ENCODE results near the gene YBX3. TPM values are rescaled to one million over a fixed set of nuclear protein-coding genes. Genes with fewer than 3 reads are reported as not detected.

YBX3 gene
- polyA plus RNA-seq, 1 of the 3 experiments (the other 2 are of a cell fraction) = 22.4 TPM

DNA sequence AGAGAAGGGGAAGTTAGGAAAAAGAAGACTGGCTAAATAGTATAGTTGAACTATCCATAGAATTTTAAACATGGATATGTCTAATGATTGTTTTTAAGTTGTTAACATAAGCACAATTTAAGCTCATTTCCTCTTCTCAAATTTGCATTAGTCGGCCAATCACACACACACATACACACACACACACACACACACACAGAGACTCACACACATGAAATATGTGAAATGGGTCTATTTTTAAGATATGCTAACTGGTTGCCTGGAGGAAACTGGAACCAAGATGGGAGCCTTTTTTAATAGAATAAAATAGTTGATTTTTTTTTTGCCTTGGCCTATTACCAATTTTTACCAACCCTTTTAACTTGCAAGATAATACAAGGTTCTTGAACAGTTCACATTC is 25.3 kb downstream of the YBX3 start:
- no peaks in the 10 kb centered on the region for H3K79me2 ChIP-seq (ENCODE audit: insufficient read depth)
- CTCF ChIA-PET = interaction anchor here (0.7 kb wide), 1 partner anchor 11 kb away, joined by 3 read pairs; no protein-coding TSS in a partner anchor
- 30% methylated on average over 1 of the region's 1 CpG for whole genome bisulfite sequencing (ENCODE audit: low lambda C conversion rate)
- no peak overlapping the region for H3K4me3 ChIP-seq (ENCODE audit: low read depth in 2 of 2, low read length in 1 of 2)
- no peaks in the 10 kb centered on the region for H3F3A ChIP-seq (replicated peaks; ENCODE audit: insufficient read depth)
- DNase-seq = no peak
- TF ChIP-seq EP300 (IDR thresholded peaks at IDR 0.05; ENCODE audit: borderline replicate concordance in 1 of 2, low read depth in 1 of 2, low read length in 1 of 2) = no peak
- TF ChIP-seq, protein P1, sequence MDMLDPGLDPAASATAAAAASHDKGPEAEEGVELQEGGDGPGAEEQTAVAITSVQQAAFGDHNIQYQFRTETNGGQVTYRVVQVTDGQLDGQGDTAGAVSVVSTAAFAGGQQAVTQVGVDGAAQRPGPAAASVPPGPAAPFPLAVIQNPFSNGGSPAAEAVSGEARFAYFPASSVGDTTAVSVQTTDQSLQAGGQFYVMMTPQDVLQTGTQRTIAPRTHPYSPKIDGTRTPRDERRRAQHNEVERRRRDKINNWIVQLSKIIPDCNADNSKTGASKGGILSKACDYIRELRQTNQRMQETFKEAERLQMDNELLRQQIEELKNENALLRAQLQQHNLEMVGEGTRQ (IDR thresholded peaks at IDR 0.05; ENCODE audit: borderline replicate concordance, low read depth, low read length) = no peak
- no peak for TF ChIP-seq NRF1 (IDR thresholded peaks at IDR 0.05; ENCODE audit: low read depth, low read length)
- TF ChIP-seq GABPA (IDR thresholded peaks at IDR 0.05; ENCODE audit: low read depth) = no peak
- TF ChIP-seq GATA2 (CRISPR knock-in tag; IDR thresholded peaks at IDR 0.05) = no peak
- TF ChIP-seq, protein P2, sequence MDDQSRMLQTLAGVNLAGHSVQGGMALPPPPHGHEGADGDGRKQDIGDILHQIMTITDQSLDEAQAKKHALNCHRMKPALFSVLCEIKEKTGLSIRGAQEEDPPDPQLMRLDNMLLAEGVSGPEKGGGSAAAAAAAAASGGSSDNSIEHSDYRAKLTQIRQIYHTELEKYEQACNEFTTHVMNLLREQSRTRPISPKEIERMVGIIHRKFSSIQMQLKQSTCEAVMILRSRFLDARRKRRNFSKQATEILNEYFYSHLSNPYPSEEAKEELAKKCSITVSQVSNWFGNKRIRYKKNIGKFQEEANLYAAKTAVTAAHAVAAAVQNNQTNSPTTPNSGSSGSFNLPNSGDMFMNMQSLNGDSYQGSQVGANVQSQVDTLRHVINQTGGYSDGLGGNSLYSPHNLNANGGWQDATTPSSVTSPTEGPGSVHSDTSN (IDR thresholded peaks at IDR 0.05) = no peak
- TF ChIP-seq MEF2A (IDR thresholded peaks at IDR 0.05; ENCODE audit: borderline replicate concordance, low read depth) = no peak
- TF ChIP-seq RAD21 (IDR thresholded peaks at IDR 0.05; ENCODE audit: low read length) = no peak
- TF ChIP-seq SIN3A (IDR thresholded peaks at IDR 0.05; ENCODE audit: borderline replicate concordance, low read depth, low read length) = no peak
- no peak for TF ChIP-seq FOXJ3 (CRISPR knock-in tag; IDR thresholded peaks at IDR 0.05)
- no peaks in the 10 kb centered on the region for H4K20me1 ChIP-seq (ENCODE audit: insufficient read depth)
- no peaks in the 10 kb centered on the region for H3K4me1 ChIP-seq (ENCODE audit: control insufficient read depth in 1 of 2, insufficient read depth in 2 of 2, low read depth in 1 of 2, low read length in 1 of 2)
- H3K27ac ChIP-seq (ENCODE audit: low read depth in 2 of 2, low read length in 1 of 2) = no peak overlapping the region
- no peaks in the 10 kb centered on the region for H3K36me3 ChIP-seq (replicated peaks in 1 of 2; ENCODE audit: control insufficient read depth in 1 of 2, insufficient read depth in 2 of 2, low read length in 1 of 2)
- H3K9me2 ChIP-seq = no peaks in the 10 kb centered on the region
- H3K4me2 ChIP-seq = no peak overlapping the region
- H3K9ac ChIP-seq = no peak overlapping the region
- POLR2A ChIA-PET = no interaction called here
- H2AFZ ChIP-seq (ENCODE audit: low read depth) = no peak overlapping the region
- 0 out of 2 replicates have a peak, but pooled peaks cover 4% of the 10 kb centered on the region for H3K27me3 ChIP-seq (ENCODE audit: insufficient read depth)
- H3K9me3 ChIP-seq = no peaks in the 10 kb centered on the region

DNA sequence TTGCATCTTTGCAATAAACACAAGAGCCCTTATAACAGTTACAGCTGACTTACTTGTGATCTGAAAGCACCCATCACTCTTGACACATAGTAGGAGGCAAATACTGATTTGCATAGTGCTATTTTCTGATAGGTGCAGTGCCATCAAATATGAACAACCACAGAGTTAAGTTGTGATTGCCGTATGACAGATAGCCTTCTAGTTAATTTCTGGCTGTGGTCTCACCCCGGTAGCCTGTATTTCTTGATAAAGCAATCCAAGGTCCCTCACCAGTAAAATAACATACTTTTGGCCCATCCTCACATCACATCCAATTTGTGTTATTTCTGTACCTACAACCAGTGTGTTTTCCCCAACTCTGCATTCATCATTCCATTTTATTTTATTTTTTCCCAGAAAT is 26.0 kb downstream of the YBX3 start:
- no peaks in the 10 kb centered on the region for H3K4me1 ChIP-seq (ENCODE audit: control insufficient read depth in 1 of 2, insufficient read depth in 2 of 2, low read depth in 1 of 2, low read length in 1 of 2)
- H3K27me3 ChIP-seq (ENCODE audit: insufficient read depth) = 0 out of 2 replicates have a peak, but pooled peaks cover 4% of the 10 kb centered on the region
- H3K79me2 ChIP-seq (ENCODE audit: insufficient read depth) = no peaks in the 10 kb centered on the region
- H3K9me2 ChIP-seq = no peaks in the 10 kb centered on the region
- no peaks in the 10 kb centered on the region for H3F3A ChIP-seq (replicated peaks; ENCODE audit: insufficient read depth)
- no peaks in the 10 kb centered on the region for H3K36me3 ChIP-seq (replicated peaks in 1 of 2; ENCODE audit: control insufficient read depth in 1 of 2, insufficient read depth in 2 of 2, low read length in 1 of 2)
- TF ChIP-seq TAF1 (IDR thresholded peaks at IDR 0.05; ENCODE audit: borderline replicate concordance, low read depth, low read length) (no peak), POLR2AphosphoS5 (IDR thresholded peaks at IDR 0.05; ENCODE audit: low read depth, low read length) (no peak), GABPA (IDR thresholded peaks at IDR 0.05; ENCODE audit: low read depth) (no peak), GATA2 (CRISPR knock-in tag; IDR thresholded peaks at IDR 0.05) (no peak), TCF12 (IDR thresholded peaks at IDR 0.05) (no peak), CHD2 (IDR thresholded peaks at IDR 0.05; ENCODE audit: low read length, partially characterized antibody) (no peak), FOXM1 (IDR thresholded peaks at IDR 0.05; ENCODE audit: low read depth) (no peak), YY1 (IDR thresholded peaks at IDR 0.05; ENCODE audit: low read depth) (no peak), RXRA (IDR thresholded peaks at IDR 0.05; ENCODE audit: borderline replicate concordance, low read depth) (no peak), SMC3 (IDR thresholded peaks at IDR 0.05; ENCODE audit: low read depth, low read length) (no peak)
- TF ChIP-seq, protein P3, sequence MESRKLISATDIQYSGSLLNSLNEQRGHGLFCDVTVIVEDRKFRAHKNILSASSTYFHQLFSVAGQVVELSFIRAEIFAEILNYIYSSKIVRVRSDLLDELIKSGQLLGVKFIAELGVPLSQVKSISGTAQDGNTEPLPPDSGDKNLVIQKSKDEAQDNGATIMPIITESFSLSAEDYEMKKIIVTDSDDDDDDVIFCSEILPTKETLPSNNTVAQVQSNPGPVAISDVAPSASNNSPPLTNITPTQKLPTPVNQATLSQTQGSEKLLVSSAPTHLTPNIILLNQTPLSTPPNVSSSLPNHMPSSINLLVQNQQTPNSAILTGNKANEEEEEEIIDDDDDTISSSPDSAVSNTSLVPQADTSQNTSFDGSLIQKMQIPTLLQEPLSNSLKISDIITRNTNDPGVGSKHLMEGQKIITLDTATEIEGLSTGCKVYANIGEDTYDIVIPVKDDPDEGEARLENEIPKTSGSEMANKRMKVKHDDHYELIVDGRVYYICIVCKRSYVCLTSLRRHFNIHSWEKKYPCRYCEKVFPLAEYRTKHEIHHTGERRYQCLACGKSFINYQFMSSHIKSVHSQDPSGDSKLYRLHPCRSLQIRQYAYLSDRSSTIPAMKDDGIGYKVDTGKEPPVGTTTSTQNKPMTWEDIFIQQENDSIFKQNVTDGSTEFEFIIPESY (IDR thresholded peaks at IDR 0.05; ENCODE audit: borderline replicate concordance, low read depth) = no peak
- TF ChIP-seq, protein P4, sequence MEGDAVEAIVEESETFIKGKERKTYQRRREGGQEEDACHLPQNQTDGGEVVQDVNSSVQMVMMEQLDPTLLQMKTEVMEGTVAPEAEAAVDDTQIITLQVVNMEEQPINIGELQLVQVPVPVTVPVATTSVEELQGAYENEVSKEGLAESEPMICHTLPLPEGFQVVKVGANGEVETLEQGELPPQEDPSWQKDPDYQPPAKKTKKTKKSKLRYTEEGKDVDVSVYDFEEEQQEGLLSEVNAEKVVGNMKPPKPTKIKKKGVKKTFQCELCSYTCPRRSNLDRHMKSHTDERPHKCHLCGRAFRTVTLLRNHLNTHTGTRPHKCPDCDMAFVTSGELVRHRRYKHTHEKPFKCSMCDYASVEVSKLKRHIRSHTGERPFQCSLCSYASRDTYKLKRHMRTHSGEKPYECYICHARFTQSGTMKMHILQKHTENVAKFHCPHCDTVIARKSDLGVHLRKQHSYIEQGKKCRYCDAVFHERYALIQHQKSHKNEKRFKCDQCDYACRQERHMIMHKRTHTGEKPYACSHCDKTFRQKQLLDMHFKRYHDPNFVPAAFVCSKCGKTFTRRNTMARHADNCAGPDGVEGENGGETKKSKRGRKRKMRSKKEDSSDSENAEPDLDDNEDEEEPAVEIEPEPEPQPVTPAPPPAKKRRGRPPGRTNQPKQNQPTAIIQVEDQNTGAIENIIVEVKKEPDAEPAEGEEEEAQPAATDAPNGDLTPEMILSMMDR (IDR thresholded peaks at IDR 0.05) = no peak
- POLR2A ChIA-PET = no interaction called here
- H3K9me3 ChIP-seq = no peaks in the 10 kb centered on the region
- H2AFZ ChIP-seq (ENCODE audit: low read depth) = no peak overlapping the region
- CTCF ChIA-PET = interaction anchor here (0.6 to 0.7 kb wide), 2 partner anchors 11 to 53 kb away, joined by 3 read pairs; no protein-coding TSS in a partner anchor
- no peak overlapping the region for H3K4me2 ChIP-seq
- no peaks in the 10 kb centered on the region for H4K20me1 ChIP-seq (ENCODE audit: insufficient read depth)
- no peak overlapping the region for H3K27ac ChIP-seq (ENCODE audit: low read depth in 2 of 2, low read length in 1 of 2)
- H3K9ac ChIP-seq = no peak overlapping the region
- H3K4me3 ChIP-seq (ENCODE audit: low read depth in 2 of 2, low read length in 1 of 2) = no peak overlapping the region
- no peak for DNase-seq
- whole genome bisulfite sequencing (ENCODE audit: low lambda C conversion rate) = 15% methylated on average over 2 of the region's 2 CpGs
